H9 (cell line): ENCODE measurements around the gene PTPN23. TPM values are rescaled to one million over a fixed set of nuclear protein-coding genes. Genes with fewer than 3 reads are reported as not detected.

Source experiments
- DNase-seq: peaks from one replicate; pipeline ENCODE4 v3.0.0-alpha.2; 2017
- H2AFZ ChIP-seq: one replicate; pipeline ENCODE4 v1.6.1; 2013; ENCODE audit warnings: mild to moderate bottlenecking, low read length, control low read depth, moderate library complexity
- H2AK5ac ChIP-seq: 2 replicates; pipeline ENCODE4 v1.6.1; 2013; ENCODE audit warnings: low read length, control low read depth, mixed read lengths; ENCODE audit not compliant: insufficient read length
- H2BK120ac ChIP-seq: one replicate; pipeline ENCODE4 v1.6.1; 2013; ENCODE audit warnings: low read depth, mild to moderate bottlenecking, low read length, control low read depth, inconsistent platforms; ENCODE audit not compliant: poor library complexity, severe bottlenecking
- H2BK12ac ChIP-seq: 2 replicates; pipeline ENCODE4 v1.6.1; 2013; ENCODE audit warnings: low read length, control low read depth, mixed read lengths, low read depth; ENCODE audit not compliant: insufficient read length
- H2BK15ac ChIP-seq: 2 replicates; pipeline ENCODE4 v1.6.1; 2013; ENCODE audit warnings: low read depth, low read length, control low read depth
- H2BK20ac ChIP-seq: one replicate; pipeline ENCODE4 v1.6.1; 2013; ENCODE audit warnings: low read depth, mild to moderate bottlenecking, low read length, control low read depth, inconsistent platforms; ENCODE audit not compliant: poor library complexity, severe bottlenecking
- H2BK5ac ChIP-seq: 2 replicates; pipeline ENCODE4 v1.6.1; 2013; ENCODE audit warnings: low read length, control low read depth, mixed read lengths; ENCODE audit not compliant: insufficient read length
- H3K14ac ChIP-seq: 2 replicates; pipeline ENCODE4 v1.6.1; 2013; ENCODE audit warnings: low read length, control low read depth; ENCODE audit not compliant: insufficient read depth
- H3K18ac ChIP-seq: 2 replicates; pipeline ENCODE4 v1.6.1; 2013; ENCODE audit warnings: low read depth, mild to moderate bottlenecking, mixed read lengths, low read length, control low read depth; ENCODE audit not compliant: insufficient read length
- H3K23ac ChIP-seq: 2 replicates; pipeline ENCODE4 v1.6.1; 2013; ENCODE audit warnings: low read length, control low read depth, mixed read lengths, low read depth; ENCODE audit not compliant: insufficient read length
- H3K23me2 ChIP-seq: 2 replicates; pipeline ENCODE4 v1.6.1; 2013; ENCODE audit warnings: low read depth, mild to moderate bottlenecking, mixed read lengths, low read length, control low read depth; ENCODE audit not compliant: insufficient read length, poor library complexity, severe bottlenecking
- H3K27ac ChIP-seq: 2 replicates; pipeline ENCODE4 v1.5.1; 2013; ENCODE audit warnings: low read length, control low read depth, mixed read lengths, low read depth; ENCODE audit not compliant: insufficient read length
- H3K27me3 ChIP-seq: 2 replicates; pipeline ENCODE4 v1.6.1; 2013; ENCODE audit warnings: low read length, control low read depth, inconsistent platforms; ENCODE audit not compliant: insufficient read depth
- H3K4ac ChIP-seq: 2 replicates; pipeline ENCODE4 v1.6.1; 2013; ENCODE audit warnings: low read depth, mild to moderate bottlenecking, control low read depth, inconsistent platforms, low read length, moderate library complexity
- H3K4me1 ChIP-seq: 2 replicates; pipeline ENCODE4 v1.6.1; 2013; ENCODE audit warnings: low read length, control low read depth, inconsistent platforms; ENCODE audit not compliant: insufficient read depth
- H3K4me2 ChIP-seq: 2 replicates; pipeline ENCODE4 v1.6.1; 2013; ENCODE audit warnings: low read length, control low read depth, mixed read lengths; ENCODE audit not compliant: insufficient read length, insufficient read depth
- H3K56ac ChIP-seq: 2 replicates; pipeline ENCODE4 v1.6.1; 2013; ENCODE audit warnings: low read depth, mild to moderate bottlenecking, mixed read lengths, low read length, control low read depth; ENCODE audit not compliant: insufficient read length
- H3K79me1 ChIP-seq: 2 replicates; pipeline ENCODE4 v1.6.1; 2013; ENCODE audit warnings: low read depth, mild to moderate bottlenecking, moderate library complexity, low read length, control low read depth, inconsistent platforms; ENCODE audit not compliant: insufficient read depth, poor library complexity, severe bottlenecking
- H3K79me2 ChIP-seq: 2 replicates; pipeline ENCODE4 v1.6.1; 2013; ENCODE audit warnings: low read length, control low read depth, inconsistent platforms; ENCODE audit not compliant: insufficient read depth
- H3K9ac ChIP-seq: 2 replicates; pipeline ENCODE4 v1.6.1; 2013; ENCODE audit warnings: low read length, control low read depth, mixed read lengths; ENCODE audit not compliant: insufficient read length; ENCODE audit errors: extremely low read depth
- H3K9me3 ChIP-seq: one replicate; pipeline ENCODE4 v1.6.1; 2013; ENCODE audit warnings: low read depth, low read length, inconsistent platforms; ENCODE audit not compliant: control insufficient read depth
- H3T11ph ChIP-seq: one replicate; pipeline ENCODE4 v1.6.1; 2013; ENCODE audit warnings: mild to moderate bottlenecking, low read length, control low read depth, inconsistent platforms
- H4K20me1 ChIP-seq: one replicate; pipeline ENCODE4 v1.6.1; 2013; ENCODE audit not compliant: control insufficient read depth, insufficient read length, insufficient read depth
- H4K5ac ChIP-seq: 2 replicates; pipeline ENCODE4 v1.6.1; 2013; ENCODE audit warnings: low read depth, mild to moderate bottlenecking, mixed read lengths, low read length, control low read depth; ENCODE audit not compliant: insufficient read length
- H4K8ac ChIP-seq: replicated peaks from 2 replicates; pipeline ENCODE4 v1.6.1; 2013; ENCODE audit warnings: low read length, control low read depth, mixed read lengths, low read depth; ENCODE audit not compliant: insufficient read length
- H4K91ac ChIP-seq: 2 replicates; pipeline ENCODE4 v1.6.1; 2013; ENCODE audit warnings: low read depth, mild to moderate bottlenecking, moderate library complexity, mixed read lengths, low read length, control low read depth; ENCODE audit not compliant: insufficient read length
- H3K27ac Mint-ChIP-seq, 3 experiments: 2 replicates in 2 of 3; 3 replicates in 1 of 3; pipeline ENCODE4 v1.8.0; 2020 to 2021; ENCODE audit warnings: mixed read lengths in 3 of 3, mild to moderate bottlenecking in 1 of 3, moderate library complexity in 1 of 3
- H3K27me3 Mint-ChIP-seq: 2 replicates; pipeline ENCODE4 v1.8.0; 2021; ENCODE audit warnings: low read depth, mild to moderate bottlenecking, moderate library complexity, mixed read lengths
- H3K36me3 Mint-ChIP-seq, 3 experiments: 2 replicates in 2 of 3; 3 replicates in 1 of 3; pipeline ENCODE4 v1.8.0; 2020 to 2021; ENCODE audit warnings: low read depth in 3 of 3, mixed read lengths in 3 of 3; ENCODE audit not compliant: insufficient read depth in 1 of 3
- H3K4me1 Mint-ChIP-seq, 2 experiments: 2 replicates each; pipeline ENCODE4 v1.8.0; 2020; ENCODE audit warnings: mixed read lengths in 2 of 2
- H3K4me3 Mint-ChIP-seq, 2 experiments: 2 replicates in 1 of 2; 3 replicates in 1 of 2; pipeline ENCODE4 v1.8.0; 2020 to 2021; ENCODE audit warnings: mild to moderate bottlenecking in 2 of 2, mixed read lengths in 2 of 2, moderate library complexity in 1 of 2
- H3K9me3 Mint-ChIP-seq, 2 experiments: 2 replicates in 1 of 2; 3 replicates in 1 of 2; pipeline ENCODE4 v1.8.0; 2020; ENCODE audit warnings: mild to moderate bottlenecking in 2 of 2, mixed read lengths in 2 of 2, moderate library complexity in 1 of 2
- total RNA-seq: library from RNA; stranded (reverse); gene quantifications from 2 replicates; pipeline ENCODE4 v1.2.1, GENCODE V29; 2021
- TF ChIP-seq, protein P1 (sequence below): fragments of 200-600 bp; sonication (generic); conservative IDR thresholded peaks from 3 replicates; pipeline ENCODE4 v1.8.0; 2021; ENCODE audit warnings: antibody characterized with exemption, mild to moderate bottlenecking

The PTPN23 gene
- total RNA-seq, 1 experiment from 2014 or later = 42.2 TPM

DNA sequence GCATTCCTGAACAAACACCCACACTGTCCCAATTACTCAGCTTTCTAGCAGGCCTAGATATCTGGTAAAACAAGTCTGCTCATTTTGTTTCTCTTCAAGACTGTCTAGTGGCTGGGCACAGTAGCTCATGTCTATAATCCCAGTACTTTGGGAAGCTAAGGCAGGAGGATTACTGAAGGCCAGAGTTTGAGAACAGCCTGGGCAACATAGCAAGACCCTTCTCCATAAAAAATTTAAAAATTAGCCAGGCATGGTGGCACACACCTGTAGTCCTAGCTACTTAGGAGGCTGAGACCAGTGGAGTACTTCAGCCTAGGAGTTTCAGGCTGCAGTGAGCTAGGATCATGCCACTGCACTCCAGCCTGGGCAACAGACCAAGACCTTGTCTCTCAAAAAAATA, 6.2 kb upstream of the PTPN23 start:
- no peaks in the 10 kb centered on the region; a peak in 1 of 7 replicates for H3K36me3 Mint-ChIP-seq
- Histone ChIP-seq H3T11ph (no peak overlapping the region), H2BK15ac (no peak overlapping the region), H2AK5ac (no peak overlapping the region), H4K8ac (no peak overlapping the region), H4K20me1 (no peaks in the 10 kb centered on the region), H2BK20ac (no peak overlapping the region), H2BK120ac (no peak overlapping the region), H3K4ac (no peak overlapping the region), H3K79me2 (no peaks in the 10 kb centered on the region), H3K9me3 (no peaks in the 10 kb centered on the region), H3K4me2 (no peak overlapping the region), H4K91ac (no peak overlapping the region), H3K4me1 (no peaks in the 10 kb centered on the region), H3K27ac (no peak overlapping the region), H3K23ac (no peak overlapping the region), H2BK5ac (no peak overlapping the region), H3K9ac (no peak overlapping the region), H2AFZ (no peak overlapping the region), H3K27me3 (no peaks in the 10 kb centered on the region), H2BK12ac (no peak overlapping the region), H3K18ac (no peak overlapping the region), H3K79me1 (no peaks in the 10 kb centered on the region), H3K56ac (no peak overlapping the region), H3K23me2 (peaks cover 2% of the 10 kb centered on the region), H4K5ac (no peak overlapping the region), H3K14ac (no peak overlapping the region)
- no peaks in the 10 kb centered on the region; a peak in 1 of 5 replicates for H3K9me3 Mint-ChIP-seq
- no peak overlapping the region for H3K27ac Mint-ChIP-seq
- peaks cover 2% of the 10 kb centered on the region for H3K27me3 Mint-ChIP-seq
- no peak overlapping the region for H3K4me3 Mint-ChIP-seq
- DNase-seq = no peak
- H3K4me1 Mint-ChIP-seq = peaks cover 16 to 20% of the 10 kb centered on the region in 2 experiments
- TF ChIP-seq, protein P1, sequence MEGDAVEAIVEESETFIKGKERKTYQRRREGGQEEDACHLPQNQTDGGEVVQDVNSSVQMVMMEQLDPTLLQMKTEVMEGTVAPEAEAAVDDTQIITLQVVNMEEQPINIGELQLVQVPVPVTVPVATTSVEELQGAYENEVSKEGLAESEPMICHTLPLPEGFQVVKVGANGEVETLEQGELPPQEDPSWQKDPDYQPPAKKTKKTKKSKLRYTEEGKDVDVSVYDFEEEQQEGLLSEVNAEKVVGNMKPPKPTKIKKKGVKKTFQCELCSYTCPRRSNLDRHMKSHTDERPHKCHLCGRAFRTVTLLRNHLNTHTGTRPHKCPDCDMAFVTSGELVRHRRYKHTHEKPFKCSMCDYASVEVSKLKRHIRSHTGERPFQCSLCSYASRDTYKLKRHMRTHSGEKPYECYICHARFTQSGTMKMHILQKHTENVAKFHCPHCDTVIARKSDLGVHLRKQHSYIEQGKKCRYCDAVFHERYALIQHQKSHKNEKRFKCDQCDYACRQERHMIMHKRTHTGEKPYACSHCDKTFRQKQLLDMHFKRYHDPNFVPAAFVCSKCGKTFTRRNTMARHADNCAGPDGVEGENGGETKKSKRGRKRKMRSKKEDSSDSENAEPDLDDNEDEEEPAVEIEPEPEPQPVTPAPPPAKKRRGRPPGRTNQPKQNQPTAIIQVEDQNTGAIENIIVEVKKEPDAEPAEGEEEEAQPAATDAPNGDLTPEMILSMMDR = no peak
